Nephron progenitor cell (in vitro differentiated cells): ENCODE results near the gene FSIP1.

Experiments used
- DNase-seq: peaks from one replicate; pipeline ENCODE4 v3.0.0; 2021
- H3K27ac Mint-ChIP-seq: 2 replicates; pipeline ENCODE4 v1.8.0; 2021; ENCODE audit warnings: mild to moderate bottlenecking, moderate library complexity, mixed read lengths
- H3K27me3 Mint-ChIP-seq: 2 replicates; pipeline ENCODE4 v1.8.0; 2021; ENCODE audit warnings: mild to moderate bottlenecking, low read depth, mixed read lengths; ENCODE audit not compliant: poor library complexity
- H3K36me3 Mint-ChIP-seq: 2 replicates; pipeline ENCODE4 v1.8.0; 2021; ENCODE audit warnings: low read depth, mixed read lengths
- H3K4me1 Mint-ChIP-seq: 2 replicates; pipeline ENCODE4 v1.8.0; 2021; ENCODE audit warnings: mixed read lengths
- H3K4me3 Mint-ChIP-seq: 2 replicates; pipeline ENCODE4 v1.8.0; 2021; ENCODE audit warnings: mild to moderate bottlenecking, moderate library complexity, mixed read lengths
- H3K9me3 Mint-ChIP-seq: 2 replicates; pipeline ENCODE4 v1.8.0; 2021; ENCODE audit warnings: mild to moderate bottlenecking, moderate library complexity, mixed read lengths
- CTCF ChIP-seq: fragments of 200-600 bp; sonication (generic); IDR thresholded peaks from 2 replicates; pipeline ENCODE4 v1.5.0; 2021; ENCODE audit warnings: antibody characterized with exemption

Gene FSIP1

GRCh38 chr15:39595338-39596221 lies 187.1 kb downstream of the FSIP1 start:
- H3K9me3 Mint-ChIP-seq: no peaks in the 10 kb centered on the region
- no peak for TF ChIP-seq CTCF
- no peak overlapping the region for H3K4me3 Mint-ChIP-seq
- no peaks in the 10 kb centered on the region for H3K27me3 Mint-ChIP-seq
- DNase-seq: no peak
- no peaks in the 10 kb centered on the region for H3K4me1 Mint-ChIP-seq
- no peak overlapping the region for H3K27ac Mint-ChIP-seq
- peaks cover 44% of the 10 kb centered on the region for H3K36me3 Mint-ChIP-seq

DNA sequence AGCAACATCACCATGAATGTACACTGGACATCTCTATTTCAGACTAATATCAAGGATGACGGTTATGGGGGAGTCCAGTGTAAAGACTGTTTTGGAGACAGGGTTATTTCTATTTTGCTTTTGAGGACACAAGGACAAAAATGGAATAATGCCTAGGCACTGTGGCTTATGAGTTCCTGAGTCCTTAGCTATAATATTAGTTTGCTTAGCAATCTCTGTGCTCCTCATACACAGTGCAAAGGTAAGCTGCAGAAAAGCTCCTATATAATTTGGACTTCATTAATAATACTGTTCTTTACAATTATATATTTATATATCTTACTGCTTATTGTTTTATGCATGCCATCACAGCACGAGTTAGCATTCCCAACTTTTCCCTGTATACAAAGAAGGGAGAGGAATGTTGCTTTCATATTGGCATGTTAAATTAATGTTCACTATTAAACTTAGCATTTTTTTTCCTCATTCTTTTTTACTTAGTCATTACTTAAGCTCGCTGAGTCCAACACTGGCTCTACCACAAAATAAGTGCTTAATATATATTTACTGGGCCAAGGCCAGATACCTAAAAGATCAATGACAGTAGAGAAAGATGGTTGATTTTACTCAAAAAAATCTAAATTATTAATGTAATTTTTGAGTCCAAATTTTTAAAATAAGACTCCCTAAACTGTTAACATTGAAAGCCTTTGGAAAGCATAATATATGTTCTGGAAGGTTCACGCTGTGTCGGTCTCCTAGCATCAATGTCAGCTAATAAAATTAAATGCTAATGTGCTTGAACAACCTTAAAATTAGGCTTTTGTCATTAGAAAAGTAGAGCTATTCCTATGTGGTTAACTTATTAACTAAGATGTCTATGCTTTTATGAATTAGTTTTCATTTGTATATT lies 187.9 kb downstream of the FSIP1 start:
- H3K4me3 Mint-ChIP-seq: no peak overlapping the region
- no peaks in the 10 kb centered on the region for H3K4me1 Mint-ChIP-seq
- no peak overlapping the region for H3K27ac Mint-ChIP-seq
- H3K9me3 Mint-ChIP-seq: no peaks in the 10 kb centered on the region
- TF ChIP-seq CTCF: no peak
- no peaks in the 10 kb centered on the region for H3K27me3 Mint-ChIP-seq
- no peak for DNase-seq
- peaks cover 53% of the 10 kb centered on the region for H3K36me3 Mint-ChIP-seq

GRCh38 chr15:39593656-39594445 lies 188.8 kb downstream of the FSIP1 start:
- no peaks in the 10 kb centered on the region for H3K27me3 Mint-ChIP-seq
- TF ChIP-seq CTCF: no peak
- peak overlapping the region; percentile 87 for H3K27ac Mint-ChIP-seq
- no peak for DNase-seq
- peaks cover 62% of the 10 kb centered on the region for H3K36me3 Mint-ChIP-seq
- no peaks in the 10 kb centered on the region for H3K4me1 Mint-ChIP-seq
- H3K4me3 Mint-ChIP-seq: no peak overlapping the region
- H3K9me3 Mint-ChIP-seq: no peaks in the 10 kb centered on the region

DNA sequence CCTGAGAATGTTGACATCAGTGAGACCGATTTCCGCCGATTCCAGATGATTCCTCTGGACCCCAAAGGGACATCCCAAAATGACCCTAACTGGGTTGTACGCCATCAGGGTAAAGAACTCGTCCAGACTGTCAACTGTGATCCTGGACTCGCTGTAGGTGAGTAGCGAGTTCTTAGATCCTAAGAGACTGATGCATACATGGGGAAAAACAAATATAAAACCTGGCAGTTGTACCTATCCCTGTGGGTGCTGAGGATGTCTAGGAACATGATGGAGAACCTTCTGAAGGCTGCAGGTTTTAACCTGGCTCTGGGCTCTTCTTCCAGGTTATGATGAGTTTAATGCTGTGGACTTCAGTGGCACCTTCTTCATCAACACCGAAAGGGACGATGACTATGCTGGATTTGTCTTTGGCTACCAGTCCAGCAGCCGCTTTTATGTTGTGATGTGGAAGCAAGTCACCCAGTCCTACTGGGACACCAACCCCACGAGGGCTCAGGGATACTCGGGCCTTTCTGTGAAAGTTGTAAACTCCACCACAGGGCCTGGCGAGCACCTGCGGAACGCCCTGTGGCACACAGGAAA lies 189.5 kb downstream of the FSIP1 start:
- DNase-seq: no peak
- peaks cover 67% of the 10 kb centered on the region for H3K36me3 Mint-ChIP-seq
- TF ChIP-seq CTCF: no peak
- H3K4me3 Mint-ChIP-seq: no peak overlapping the region
- no peaks in the 10 kb centered on the region for H3K9me3 Mint-ChIP-seq
- H3K27ac Mint-ChIP-seq: no peak overlapping the region
- H3K27me3 Mint-ChIP-seq: no peaks in the 10 kb centered on the region
- H3K4me1 Mint-ChIP-seq: no peaks in the 10 kb centered on the region

- Mint-ChIP-seq H3K4me1 (no peaks in the 10 kb centered on the region), H3K9me3 (no peaks in the 10 kb centered on the region), H3K27ac (no peak overlapping the region), H3K4me3 (no peak overlapping the region), H3K27me3 (no peaks in the 10 kb centered on the region), H3K36me3 (peaks cover 73% of the 10 kb centered on the region)
- no peak for TF ChIP-seq CTCF
- DNase-seq: no peak
These were observed 190.1 kb downstream of the FSIP1 start for GRCh38 chr15:39592500-39592899.
